K562 (cell line): Measurements from ENCODE around the gene DCAF17. TPM values are rescaled to one million over a fixed set of nuclear protein-coding genes. Genes with fewer than 3 reads are reported as not detected.

Experiments used
- ARID3A ChIP-seq: IDR thresholded peaks from 2 replicates; pipeline ENCODE4 v1.6.1; 2012; ENCODE audit warnings: low read depth, low read length, improper control_type of control experiment, borderline replicate concordance
- ATF1 ChIP-seq, 2 experiments: fragments of 450-650 bp in 1 of 2; IDR thresholded peaks; 2 replicates each; pipeline ENCODE4 v1.6.1; 2016; ENCODE audit warnings: missing compliant biosample characterization in 1 of 2, missing genetic modification characterization in 1 of 2
- KDM1A ChIP-seq, 2 experiments: fragments of 450-650 bp; IDR thresholded peaks; 2 replicates each; pipeline ENCODE4 v1.6.1; 2016; ENCODE audit warnings: mild to moderate bottlenecking in 2 of 2
- KLF13 ChIP-seq: fragments of 450-650 bp; IDR thresholded peaks from 2 replicates; pipeline ENCODE4 v1.6.1; 2016; ENCODE audit warnings: missing genetic modification characterization, low read depth, mild to moderate bottlenecking, missing compliant biosample characterization, moderate library complexity, borderline replicate concordance
- NFIC ChIP-seq: fragments of 450-650 bp; IDR thresholded peaks from 2 replicates; pipeline ENCODE4 v1.6.1; 2017; ENCODE audit warnings: mild to moderate bottlenecking, inconsistent platforms
- SETDB1 ChIP-seq: IDR thresholded peaks from one replicate; pipeline ENCODE4 v1.6.1; 2012; ENCODE audit warnings: low read length, control low read depth, inconsistent platforms
- ZNF512 ChIP-seq: IDR thresholded peaks from 2 replicates; pipeline ENCODE4 v1.6.1; 2016; ENCODE audit warnings: missing genetic modification characterization, missing compliant biosample characterization
- polyA plus RNA-seq, 8 experiments: library from polyadenylated mRNA; depleted of rRNA in 4 of 8; stranded (reverse) in 5 of 8; unstranded in 3 of 8; fragments of >200 nt; fragmentation: Nextera tagmentation in 2 of 8; fragmentation: Illumina TruSeq in 1 of 8; extraction: Ambion mirVana in 2 of 8; extraction: Trizol in 1 of 8; gene quantifications; 2 replicates each; pipeline versions ENCODE4 v1.2.1 to v1.2.3, GENCODE V29; 2011 to 2014; ENCODE audit warnings: inconsistent platforms in 1 of 8, missing spikeins in 1 of 8
- total RNA-seq, 7 experiments: library from RNA; depleted of rRNA in 6 of 7; stranded (reverse); fragments of >200 nt in 6 of 7; fragmentation: Illumina TruSeq in 2 of 7; extraction: Trizol in 2 of 7; gene quantifications; 2 replicates each; pipeline versions ENCODE4 v1.2.1 to v1.2.3, GENCODE V29; 2011 to 2021; ENCODE audit warnings: low replicate concordance in 1 of 7
- TF ChIP-seq, protein P1 (sequence below): fragments of 450-650 bp; IDR thresholded peaks from 2 replicates; pipeline ENCODE4 v1.6.1; 2016; ENCODE audit warnings: mild to moderate bottlenecking, moderate library complexity
- TF ChIP-seq, protein P2 (sequence below): fragments of 450-650 bp; IDR thresholded peaks from one replicate; pipeline ENCODE4 v1.6.1; 2018; ENCODE audit warnings: mild to moderate bottlenecking, moderate library complexity; ENCODE audit not compliant: partially characterized antibody
- TF ChIP-seq, protein P3 (sequence below): fragments of 450-650 bp; formaldehyde crosslinking; IDR thresholded peaks from 2 replicates; pipeline ENCODE4 v1.4.0; 2022; ENCODE audit warnings: mild to moderate bottlenecking, moderate library complexity

Gene DCAF17
- total and polyA plus RNA-seq, 9 of the 15 experiments (the other 6 are each of a cell fraction or from before 2014, with no cell fraction given) = 10.0 to 38.5 (median 27.1) TPM

GRCh38 chr2:171513719-171514160, 79.7 kb downstream of the DCAF17 start (continued):
- TF ChIP-seq ZNF512 (tag) (no peak), KDM1A (IDR thresholded peaks at IDR 0.05) (peak; percentile 65 to 69; a peak in 2 of 4 replicates), NFIC (no peak; the same call in 1 of the 2 replicates), ARID3A (peak; percentile 45; the same call in 1 of the 2 replicates), KLF13 (tag) (no peak), ATF1 (CRISPR knock-in tag; IDR thresholded peaks at IDR 0.05) (no peak), ATF1 (tag; IDR thresholded peaks at IDR 0.05) (no peak; the same call in 1 of the 2 replicates), SETDB1 (no peak)
- TF ChIP-seq, protein P1, sequence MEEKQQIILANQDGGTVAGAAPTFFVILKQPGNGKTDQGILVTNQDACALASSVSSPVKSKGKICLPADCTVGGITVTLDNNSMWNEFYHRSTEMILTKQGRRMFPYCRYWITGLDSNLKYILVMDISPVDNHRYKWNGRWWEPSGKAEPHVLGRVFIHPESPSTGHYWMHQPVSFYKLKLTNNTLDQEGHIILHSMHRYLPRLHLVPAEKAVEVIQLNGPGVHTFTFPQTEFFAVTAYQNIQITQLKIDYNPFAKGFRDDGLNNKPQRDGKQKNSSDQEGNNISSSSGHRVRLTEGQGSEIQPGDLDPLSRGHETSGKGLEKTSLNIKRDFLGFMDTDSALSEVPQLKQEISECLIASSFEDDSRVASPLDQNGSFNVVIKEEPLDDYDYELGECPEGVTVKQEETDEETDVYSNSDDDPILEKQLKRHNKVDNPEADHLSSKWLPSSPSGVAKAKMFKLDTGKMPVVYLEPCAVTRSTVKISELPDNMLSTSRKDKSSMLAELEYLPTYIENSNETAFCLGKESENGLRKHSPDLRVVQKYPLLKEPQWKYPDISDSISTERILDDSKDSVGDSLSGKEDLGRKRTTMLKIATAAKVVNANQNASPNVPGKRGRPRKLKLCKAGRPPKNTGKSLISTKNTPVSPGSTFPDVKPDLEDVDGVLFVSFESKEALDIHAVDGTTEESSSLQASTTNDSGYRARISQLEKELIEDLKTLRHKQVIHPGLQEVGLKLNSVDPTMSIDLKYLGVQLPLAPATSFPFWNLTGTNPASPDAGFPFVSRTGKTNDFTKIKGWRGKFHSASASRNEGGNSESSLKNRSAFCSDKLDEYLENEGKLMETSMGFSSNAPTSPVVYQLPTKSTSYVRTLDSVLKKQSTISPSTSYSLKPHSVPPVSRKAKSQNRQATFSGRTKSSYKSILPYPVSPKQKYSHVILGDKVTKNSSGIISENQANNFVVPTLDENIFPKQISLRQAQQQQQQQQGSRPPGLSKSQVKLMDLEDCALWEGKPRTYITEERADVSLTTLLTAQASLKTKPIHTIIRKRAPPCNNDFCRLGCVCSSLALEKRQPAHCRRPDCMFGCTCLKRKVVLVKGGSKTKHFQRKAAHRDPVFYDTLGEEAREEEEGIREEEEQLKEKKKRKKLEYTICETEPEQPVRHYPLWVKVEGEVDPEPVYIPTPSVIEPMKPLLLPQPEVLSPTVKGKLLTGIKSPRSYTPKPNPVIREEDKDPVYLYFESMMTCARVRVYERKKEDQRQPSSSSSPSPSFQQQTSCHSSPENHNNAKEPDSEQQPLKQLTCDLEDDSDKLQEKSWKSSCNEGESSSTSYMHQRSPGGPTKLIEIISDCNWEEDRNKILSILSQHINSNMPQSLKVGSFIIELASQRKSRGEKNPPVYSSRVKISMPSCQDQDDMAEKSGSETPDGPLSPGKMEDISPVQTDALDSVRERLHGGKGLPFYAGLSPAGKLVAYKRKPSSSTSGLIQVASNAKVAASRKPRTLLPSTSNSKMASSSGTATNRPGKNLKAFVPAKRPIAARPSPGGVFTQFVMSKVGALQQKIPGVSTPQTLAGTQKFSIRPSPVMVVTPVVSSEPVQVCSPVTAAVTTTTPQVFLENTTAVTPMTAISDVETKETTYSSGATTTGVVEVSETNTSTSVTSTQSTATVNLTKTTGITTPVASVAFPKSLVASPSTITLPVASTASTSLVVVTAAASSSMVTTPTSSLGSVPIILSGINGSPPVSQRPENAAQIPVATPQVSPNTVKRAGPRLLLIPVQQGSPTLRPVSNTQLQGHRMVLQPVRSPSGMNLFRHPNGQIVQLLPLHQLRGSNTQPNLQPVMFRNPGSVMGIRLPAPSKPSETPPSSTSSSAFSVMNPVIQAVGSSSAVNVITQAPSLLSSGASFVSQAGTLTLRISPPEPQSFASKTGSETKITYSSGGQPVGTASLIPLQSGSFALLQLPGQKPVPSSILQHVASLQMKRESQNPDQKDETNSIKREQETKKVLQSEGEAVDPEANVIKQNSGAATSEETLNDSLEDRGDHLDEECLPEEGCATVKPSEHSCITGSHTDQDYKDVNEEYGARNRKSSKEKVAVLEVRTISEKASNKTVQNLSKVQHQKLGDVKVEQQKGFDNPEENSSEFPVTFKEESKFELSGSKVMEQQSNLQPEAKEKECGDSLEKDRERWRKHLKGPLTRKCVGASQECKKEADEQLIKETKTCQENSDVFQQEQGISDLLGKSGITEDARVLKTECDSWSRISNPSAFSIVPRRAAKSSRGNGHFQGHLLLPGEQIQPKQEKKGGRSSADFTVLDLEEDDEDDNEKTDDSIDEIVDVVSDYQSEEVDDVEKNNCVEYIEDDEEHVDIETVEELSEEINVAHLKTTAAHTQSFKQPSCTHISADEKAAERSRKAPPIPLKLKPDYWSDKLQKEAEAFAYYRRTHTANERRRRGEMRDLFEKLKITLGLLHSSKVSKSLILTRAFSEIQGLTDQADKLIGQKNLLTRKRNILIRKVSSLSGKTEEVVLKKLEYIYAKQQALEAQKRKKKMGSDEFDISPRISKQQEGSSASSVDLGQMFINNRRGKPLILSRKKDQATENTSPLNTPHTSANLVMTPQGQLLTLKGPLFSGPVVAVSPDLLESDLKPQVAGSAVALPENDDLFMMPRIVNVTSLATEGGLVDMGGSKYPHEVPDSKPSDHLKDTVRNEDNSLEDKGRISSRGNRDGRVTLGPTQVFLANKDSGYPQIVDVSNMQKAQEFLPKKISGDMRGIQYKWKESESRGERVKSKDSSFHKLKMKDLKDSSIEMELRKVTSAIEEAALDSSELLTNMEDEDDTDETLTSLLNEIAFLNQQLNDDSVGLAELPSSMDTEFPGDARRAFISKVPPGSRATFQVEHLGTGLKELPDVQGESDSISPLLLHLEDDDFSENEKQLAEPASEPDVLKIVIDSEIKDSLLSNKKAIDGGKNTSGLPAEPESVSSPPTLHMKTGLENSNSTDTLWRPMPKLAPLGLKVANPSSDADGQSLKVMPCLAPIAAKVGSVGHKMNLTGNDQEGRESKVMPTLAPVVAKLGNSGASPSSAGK = peak; percentile 53; the same call in 1 of the 2 replicates
- TF ChIP-seq, protein P2, sequence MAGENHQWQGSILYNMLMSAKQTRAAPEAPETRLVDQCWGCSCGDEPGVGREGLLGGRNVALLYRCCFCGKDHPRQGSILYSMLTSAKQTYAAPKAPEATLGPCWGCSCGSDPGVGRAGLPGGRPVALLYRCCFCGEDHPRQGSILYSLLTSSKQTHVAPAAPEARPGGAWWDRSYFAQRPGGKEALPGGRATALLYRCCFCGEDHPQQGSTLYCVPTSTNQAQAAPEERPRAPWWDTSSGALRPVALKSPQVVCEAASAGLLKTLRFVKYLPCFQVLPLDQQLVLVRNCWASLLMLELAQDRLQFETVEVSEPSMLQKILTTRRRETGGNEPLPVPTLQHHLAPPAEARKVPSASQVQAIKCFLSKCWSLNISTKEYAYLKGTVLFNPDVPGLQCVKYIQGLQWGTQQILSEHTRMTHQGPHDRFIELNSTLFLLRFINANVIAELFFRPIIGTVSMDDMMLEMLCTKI = no peak
- TF ChIP-seq, protein P3, sequence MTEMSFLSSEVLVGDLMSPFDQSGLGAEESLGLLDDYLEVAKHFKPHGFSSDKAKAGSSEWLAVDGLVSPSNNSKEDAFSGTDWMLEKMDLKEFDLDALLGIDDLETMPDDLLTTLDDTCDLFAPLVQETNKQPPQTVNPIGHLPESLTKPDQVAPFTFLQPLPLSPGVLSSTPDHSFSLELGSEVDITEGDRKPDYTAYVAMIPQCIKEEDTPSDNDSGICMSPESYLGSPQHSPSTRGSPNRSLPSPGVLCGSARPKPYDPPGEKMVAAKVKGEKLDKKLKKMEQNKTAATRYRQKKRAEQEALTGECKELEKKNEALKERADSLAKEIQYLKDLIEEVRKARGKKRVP (CRISPR knock-in tag) = no peak
